Mesenchymal stem cell (in vitro differentiated cells and primary cell): ENCODE data around the gene NXPH4.

Experiments
- DNase-seq: peaks from one replicate; pipeline ENCODE4 v3.0.0-alpha.2; 2013
- H2AFZ ChIP-seq: one replicate; pipeline ENCODE4 v1.6.1; 2013; ENCODE audit warnings: low read depth, mild to moderate bottlenecking, control low read depth, inconsistent platforms, low read length, moderate library complexity
- H2AK5ac ChIP-seq: 2 replicates; pipeline ENCODE4 v1.6.1; 2013; ENCODE audit warnings: low read length, moderate library complexity, mild to moderate bottlenecking, inconsistent platforms; ENCODE audit not compliant: severe bottlenecking
- H2BK120ac ChIP-seq: one replicate; pipeline ENCODE4 v1.6.1; 2013; ENCODE audit warnings: low read depth, mild to moderate bottlenecking, inconsistent platforms, low read length, moderate library complexity
- H2BK12ac ChIP-seq, 2 experiments: one replicate each; pipeline ENCODE4 v1.6.1; 2013; ENCODE audit warnings: inconsistent platforms in 2 of 2, low read length in 2 of 2, mild to moderate bottlenecking in 2 of 2, moderate library complexity in 2 of 2, control low read depth in 1 of 2
- H2BK15ac ChIP-seq: one replicate; pipeline ENCODE4 v1.6.1; 2013; ENCODE audit warnings: mild to moderate bottlenecking, low read depth, inconsistent platforms; ENCODE audit not compliant: poor library complexity, severe bottlenecking
- H2BK5ac ChIP-seq: 2 replicates; pipeline ENCODE4 v1.6.1; 2013; ENCODE audit warnings: low read depth, mild to moderate bottlenecking, low read length, control low read depth, inconsistent platforms; ENCODE audit not compliant: poor library complexity, severe bottlenecking
- H3K14ac ChIP-seq, 2 experiments: one replicate each; pipeline ENCODE4 v1.6.1; 2013; ENCODE audit warnings: inconsistent platforms in 2 of 2, low read length in 2 of 2, control low read depth in 1 of 2, mild to moderate bottlenecking in 1 of 2, moderate library complexity in 1 of 2
- H3K18ac ChIP-seq, 2 experiments: one replicate each; pipeline ENCODE4 v1.6.1; 2013; ENCODE audit warnings: inconsistent platforms in 2 of 2, low read length in 2 of 2, control low read depth in 1 of 2, low read depth in 1 of 2, mild to moderate bottlenecking in 1 of 2
- H3K23ac ChIP-seq, 2 experiments: one replicate each; pipeline ENCODE4 v1.6.1; 2013; ENCODE audit warnings: inconsistent platforms in 2 of 2, low read length in 2 of 2, mild to moderate bottlenecking in 2 of 2, moderate library complexity in 2 of 2, control low read depth in 1 of 2
- H3K27ac ChIP-seq: 2 replicates; pipeline ENCODE4 v1.5.1; 2013; ENCODE audit warnings: mild to moderate bottlenecking, moderate library complexity, low read length, control low read depth, inconsistent platforms; ENCODE audit not compliant: poor library complexity, severe bottlenecking
- H3K27me3 ChIP-seq, 2 experiments: 2 replicates each; pipeline versions ENCODE4 v1.6.1 to v1.7.0; 2013; ENCODE audit warnings: low read length in 2 of 2, mild to moderate bottlenecking in 2 of 2, moderate library complexity in 2 of 2, control low read depth in 1 of 2, inconsistent platforms in 1 of 2; ENCODE audit not compliant: control insufficient read depth in 1 of 2, insufficient read depth in 1 of 2
- H3K36me3 ChIP-seq, 2 experiments: 2 replicates each; pipeline versions ENCODE4 v1.6.1 to v1.7.0; 2013; ENCODE audit warnings: low read length in 2 of 2, control low read depth in 1 of 2, inconsistent platforms in 1 of 2, low read depth in 1 of 2, mild to moderate bottlenecking in 1 of 2; ENCODE audit not compliant: insufficient read depth in 2 of 2, control insufficient read depth in 1 of 2
- H3K4ac ChIP-seq, 2 experiments: one replicate each; pipeline ENCODE4 v1.6.1; 2013; ENCODE audit warnings: inconsistent platforms in 2 of 2, low read length in 2 of 2, mild to moderate bottlenecking in 2 of 2, moderate library complexity in 2 of 2, control low read depth in 1 of 2, low read depth in 1 of 2
- H3K4me1 ChIP-seq: 2 replicates; pipeline ENCODE4 v1.6.1; 2013; ENCODE audit warnings: low read depth, low read length, control low read depth; ENCODE audit not compliant: control insufficient read depth, insufficient read depth
- H3K4me2 ChIP-seq: 2 replicates; pipeline ENCODE4 v1.6.1; 2013; ENCODE audit warnings: low read length, mild to moderate bottlenecking, inconsistent platforms; ENCODE audit not compliant: poor library complexity, severe bottlenecking
- H3K4me3 ChIP-seq, 2 experiments: 2 replicates each; pipeline versions ENCODE4 v1.5.1 to v1.7.0; 2013; ENCODE audit warnings: low read length in 2 of 2, mild to moderate bottlenecking in 2 of 2, control low read depth in 1 of 2, low read depth in 1 of 2; ENCODE audit not compliant: insufficient read depth in 1 of 2
- H3K79me1 ChIP-seq: replicated peaks from 2 replicates; pipeline ENCODE4 v1.6.1; 2013; ENCODE audit warnings: mild to moderate bottlenecking, control low read depth, low read length, inconsistent platforms; ENCODE audit not compliant: poor library complexity, severe bottlenecking
- H3K9ac ChIP-seq: 2 replicates; pipeline ENCODE4 v1.7.0; 2013; ENCODE audit warnings: mild to moderate bottlenecking, low read length, moderate library complexity
- H3K9me3 ChIP-seq: 2 replicates; pipeline ENCODE4 v1.7.0; 2013; ENCODE audit warnings: mild to moderate bottlenecking, low read length; ENCODE audit not compliant: control insufficient read depth
- H4K8ac ChIP-seq: one replicate; pipeline ENCODE4 v1.6.1; 2013; ENCODE audit warnings: inconsistent platforms, mild to moderate bottlenecking, low read length, moderate library complexity
- H4K91ac ChIP-seq: one replicate; pipeline ENCODE4 v1.6.1; 2013; ENCODE audit warnings: mild to moderate bottlenecking, low read length, inconsistent platforms
- WGBS: methylation state at CpG from one replicate; pipeline ENCODE4 v1.1.7; 2013; ENCODE audit warnings: mixed read lengths; 5-methylcytosine and 5-hydroxymethylcytosine counted together

The NXPH4 gene

DNA sequence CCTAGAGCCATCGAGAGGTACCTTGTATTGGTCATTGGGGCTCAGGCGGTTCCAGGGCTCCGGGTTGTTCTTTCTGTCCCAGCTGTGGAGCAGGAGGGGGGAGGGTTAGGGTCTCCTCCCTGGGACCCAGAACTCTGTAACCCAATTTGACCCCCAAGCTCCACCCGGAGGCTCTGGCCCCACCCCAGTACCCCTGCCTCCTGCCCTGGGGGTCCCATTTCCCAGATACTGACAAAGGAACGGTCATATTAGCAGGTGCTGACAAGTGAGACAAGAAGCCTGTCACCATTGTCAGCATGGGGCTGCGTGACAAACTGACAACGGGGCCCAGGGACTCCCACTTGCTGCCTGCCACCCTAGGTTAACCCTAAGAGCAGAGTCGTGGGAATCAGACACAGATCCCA, 19.1 kb downstream of the NXPH4 start:
- DNase-seq = no peak
- peak overlapping the region; percentile 56 for H4K91ac ChIP-seq
- H3K4ac ChIP-seq = no peak overlapping the region
- peaks cover 23% of the 10 kb centered on the region for H3K79me1 ChIP-seq
- 87% methylated on average over 5 of the region's 8 CpGs for WGBS
- peak overlapping the region; percentile 7 for H3K9ac ChIP-seq
- no peak overlapping the region for H2BK120ac ChIP-seq
- no peak overlapping the region for H3K14ac ChIP-seq
- H3K18ac ChIP-seq = no peak overlapping the region
- no peak overlapping the region for H2BK5ac ChIP-seq
- no peak overlapping the region for H3K4me3 ChIP-seq
- H2BK12ac ChIP-seq = no peak overlapping the region
- no peak overlapping the region for H3K23ac ChIP-seq
- no peaks in the 10 kb centered on the region for H3K9me3 ChIP-seq
- no peak overlapping the region for H3K4me2 ChIP-seq
- no peak overlapping the region for H2BK15ac ChIP-seq
- no peak overlapping the region for H4K8ac ChIP-seq
- H2AK5ac ChIP-seq = no peak overlapping the region
- H3K4me1 ChIP-seq = peaks cover 41% of the 10 kb centered on the region
- H3K36me3 ChIP-seq = peaks cover 42 to 54% of the 10 kb centered on the region in 2 experiments
- H2AFZ ChIP-seq = no peak overlapping the region
- no peak overlapping the region for H3K27ac ChIP-seq
- H3K27me3 ChIP-seq = peaks cover 16 to 48% of the 10 kb centered on the region in 2 experiments

DNA sequence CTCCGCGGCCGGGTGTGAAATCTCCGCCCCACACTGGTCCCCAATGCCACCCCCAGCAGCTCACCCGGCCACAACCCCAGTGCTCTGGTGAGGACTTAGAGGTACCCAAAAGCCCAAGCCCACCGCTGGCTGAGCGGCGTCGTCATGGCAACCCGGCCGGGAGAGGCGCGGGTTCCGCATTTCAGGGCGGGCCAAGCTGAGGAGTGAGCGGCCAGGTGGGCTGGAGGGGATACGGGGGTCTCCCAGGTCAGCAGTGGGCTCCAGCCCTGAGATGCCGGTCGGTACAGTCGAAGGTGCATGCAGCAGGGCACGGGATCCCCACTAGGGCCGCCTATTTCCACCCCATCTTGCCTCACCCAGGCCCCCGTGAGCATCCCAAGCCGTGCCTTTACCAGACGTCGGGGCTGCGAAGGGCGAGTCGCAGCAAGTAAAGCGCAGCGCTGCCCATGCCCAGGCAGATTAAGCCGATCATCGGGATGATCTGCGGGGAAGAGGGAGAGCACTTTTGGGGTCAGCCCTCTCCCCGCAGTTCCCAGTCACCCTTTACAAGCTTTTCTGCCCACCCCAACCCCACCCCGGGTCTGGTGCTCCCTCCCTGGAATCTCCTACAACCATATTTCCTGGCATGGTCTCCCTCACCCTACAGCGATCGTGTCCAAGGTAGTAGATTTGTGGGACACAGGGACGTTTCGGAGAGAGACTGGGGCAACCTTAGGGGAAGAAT, 19.8 kb downstream of the NXPH4 start:
- H3K4ac ChIP-seq = no peak overlapping the region
- no peak overlapping the region for H2AFZ ChIP-seq
- H2BK12ac ChIP-seq = no peak overlapping the region
- H3K27me3 ChIP-seq = peaks cover 22 to 54% of the 10 kb centered on the region in 2 experiments
- H2AK5ac ChIP-seq = no peak overlapping the region
- H3K9ac ChIP-seq = peak overlapping the region; percentile 14
- no peak for DNase-seq
- H4K8ac ChIP-seq = peak overlapping the region; percentile 20
- peak overlapping the region in 1 of 2 experiments; percentile 9 for H3K4me3 ChIP-seq
- no peaks in the 10 kb centered on the region for H3K9me3 ChIP-seq
- peak overlapping the region; percentile 7 for H4K91ac ChIP-seq
- peak overlapping the region in 1 of 2 experiments; percentile 21 for H3K14ac ChIP-seq
- no peak overlapping the region for H2BK5ac ChIP-seq
- H3K4me2 ChIP-seq = no peak overlapping the region
- peaks cover 39% of the 10 kb centered on the region for H3K4me1 ChIP-seq
- no peak overlapping the region for H2BK120ac ChIP-seq
- no peak overlapping the region for H2BK15ac ChIP-seq
- H3K23ac ChIP-seq = no peak overlapping the region
- H3K36me3 ChIP-seq = peaks cover 36 to 51% of the 10 kb centered on the region in 2 experiments
- peaks cover 20% of the 10 kb centered on the region for H3K79me1 ChIP-seq
- 40% methylated on average over 35 of the region's 40 CpGs for WGBS
- H3K18ac ChIP-seq = peak overlapping the region in 1 of 2 experiments; percentile 9
- no peak overlapping the region for H3K27ac ChIP-seq

DNA sequence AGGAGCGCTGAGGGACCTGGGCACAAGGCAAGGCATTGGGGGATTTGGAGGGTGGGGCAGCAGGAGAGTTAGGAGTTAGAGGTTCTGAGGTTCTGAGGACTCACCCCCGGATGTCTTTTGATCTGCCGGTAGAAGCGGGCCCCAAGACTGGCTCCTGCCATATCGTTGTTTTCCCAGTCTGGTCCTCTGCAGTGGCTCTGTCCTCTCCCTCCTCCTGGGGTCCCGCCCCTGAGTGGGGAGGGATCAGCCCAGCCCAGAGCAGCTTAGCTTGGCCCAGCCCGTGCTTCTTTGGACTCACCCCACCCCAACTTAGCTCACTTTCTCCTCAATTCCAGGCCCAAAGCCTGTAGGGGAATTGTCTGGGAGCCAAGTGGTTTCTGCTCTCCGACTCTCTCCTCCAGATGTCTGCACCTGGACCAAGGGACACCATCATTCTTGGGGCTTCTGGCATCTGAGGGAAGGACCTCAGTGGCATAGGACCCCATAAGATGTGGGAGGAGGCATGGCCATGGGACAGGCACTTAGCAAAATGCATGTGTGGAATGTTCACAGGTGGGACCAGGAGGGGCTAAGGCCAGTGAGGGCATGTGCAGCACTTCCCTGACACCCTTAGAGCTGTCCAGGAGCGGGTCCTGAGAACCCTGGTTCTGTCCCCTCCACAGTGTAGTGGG, 20.5 kb downstream of the NXPH4 start:
- Histone ChIP-seq H3K4ac (no peak overlapping the region), H3K18ac (no peak overlapping the region), H2BK5ac (no peak overlapping the region), H2BK15ac (no peak overlapping the region), H3K36me3 (peaks cover 29 to 44% of the 10 kb centered on the region in 2 experiments), H3K27ac (no peak overlapping the region), H2BK120ac (no peak overlapping the region), H3K4me3 (no peak overlapping the region), H3K9me3 (no peaks in the 10 kb centered on the region), H3K14ac (no peak overlapping the region), H4K91ac (no peak overlapping the region), H3K27me3 (peaks cover 29 to 61% of the 10 kb centered on the region in 2 experiments), H3K4me2 (no peak overlapping the region), H3K9ac (peak overlapping the region; percentile 14), H3K4me1 (peaks cover 38% of the 10 kb centered on the region), H3K23ac (peak overlapping the region in 1 of 2 experiments; percentile 70), H2AFZ (no peak overlapping the region), H4K8ac (no peak overlapping the region), H2AK5ac (no peak overlapping the region), H2BK12ac (no peak overlapping the region), H3K79me1 (peaks cover 15% of the 10 kb centered on the region)
- peak; percentile 30 for DNase-seq
- WGBS = 35% methylated on average over 7 of the region's 9 CpGs

DNA sequence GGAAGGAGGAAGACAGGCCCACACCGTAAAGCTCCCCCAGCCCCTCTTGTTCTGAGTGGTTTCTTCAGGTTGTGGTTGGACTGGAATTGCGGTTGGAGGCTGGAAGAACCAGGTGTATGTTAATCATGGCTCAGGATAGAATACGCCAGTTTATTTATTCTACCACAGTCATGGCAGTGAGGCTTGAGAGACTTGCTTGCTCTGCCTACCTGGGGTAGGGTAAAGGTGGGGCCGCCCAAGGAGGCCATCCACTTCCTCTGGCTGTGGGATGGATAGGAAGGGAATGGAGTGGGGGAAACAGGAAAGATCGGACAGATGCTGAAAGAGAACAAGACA, 21.0 kb downstream of the NXPH4 start:
- WGBS = 62% methylated on average over 4 of the region's 5 CpGs
- H4K8ac ChIP-seq = no peak overlapping the region

More for the DNA sequence above, 21.0 kb downstream of the NXPH4 start:
- H3K4me1 ChIP-seq = peaks cover 42% of the 10 kb centered on the region
- no peak overlapping the region for H3K4me2 ChIP-seq
- H2AFZ ChIP-seq = no peak overlapping the region
- H2BK120ac ChIP-seq = no peak overlapping the region
- H3K4me3 ChIP-seq = peak overlapping the region in 1 of 2 experiments; percentile 81
- no peak overlapping the region for H3K4ac ChIP-seq
- H3K27ac ChIP-seq = no peak overlapping the region
- H2BK15ac ChIP-seq = no peak overlapping the region
- no peak for DNase-seq
- no peak overlapping the region for H2BK12ac ChIP-seq
- no peak overlapping the region for H3K18ac ChIP-seq
- peaks cover 24 to 39% of the 10 kb centered on the region in 2 experiments for H3K36me3 ChIP-seq
- H3K9ac ChIP-seq = peak overlapping the region; percentile 69
- peaks cover 34 to 66% of the 10 kb centered on the region in 2 experiments for H3K27me3 ChIP-seq
- H3K14ac ChIP-seq = no peak overlapping the region
- H3K23ac ChIP-seq = peak overlapping the region in 1 of 2 experiments; percentile 70
- H3K9me3 ChIP-seq = no peaks in the 10 kb centered on the region
- no peak overlapping the region for H2AK5ac ChIP-seq
- peaks cover 10% of the 10 kb centered on the region for H3K79me1 ChIP-seq
- no peak overlapping the region for H2BK5ac ChIP-seq
- no peak overlapping the region for H4K91ac ChIP-seq
